HG02763 (cell line): ENCODE measurements around the gene DPH1.
"Not testable (repeated sequence)": the region's sequence is repeated elsewhere in the genome, so short reads cannot be mapped to it uniquely, and the experiment has no call there.

Source experiments
- ATAC-seq: cut with Tn5 transposase; IDR thresholded peaks from one replicate; pipeline ENCODE4 v1.9.1; 2021; ENCODE audit warnings: mild to moderate bottlenecking, moderate library complexity; ENCODE audit not compliant: unreplicated experiment

DPH1 gene

GRCh38 chr17:2029911-2030778 is at the start of gene DPH1:
DPH1 (plus strand) TSS chr17:2030153; CDS start chr17:2030170, 17 bp downstream.
- ATAC-seq = peak; percentile 53

- no peak for ATAC-seq
These were observed 49.2 kb upstream of the DPH1 start for GRCh38 chr17:1980665-1981250.

- ATAC-seq = not testable (repeated sequence)
These were observed 47.1 kb upstream of the DPH1 start for GRCh38 chr17:1982793-1983366.

- no peak for ATAC-seq
These were observed 44.9 kb upstream of the DPH1 start for GRCh38 chr17:1985093-1985492.

- no peak for ATAC-seq
These were observed 44.3 kb upstream of the DPH1 start for GRCh38 chr17:1985686-1986085.

- no peak for ATAC-seq
These were observed 43.0 kb upstream of the DPH1 start for GRCh38 chr17:1986783-1987451.

- no peak for ATAC-seq
These were observed 40.8 kb upstream of the DPH1 start for GRCh38 chr17:1989135-1989534.

GRCh38 chr17:1992541-1992940 is 37.4 kb upstream of the DPH1 start:
- no peak for ATAC-seq

GRCh38 chr17:1994707-1995106 is 35.2 kb upstream of the DPH1 start:
- ATAC-seq = no peak

GRCh38 chr17:1995321-1995892 is 34.5 kb upstream of the DPH1 start:
- no peak for ATAC-seq

- no peak for ATAC-seq
These were observed 33.8 kb upstream of the DPH1 start for GRCh38 chr17:1995907-1996799.

GRCh38 chr17:1996800-1997288 is 33.1 kb upstream of the DPH1 start:
- no peak for ATAC-seq

GRCh38 chr17:1997289-1997926 is 32.5 kb upstream of the DPH1 start:
- no peak for ATAC-seq

- ATAC-seq = no peak
These were observed 31.8 kb upstream of the DPH1 start for GRCh38 chr17:1997927-1998742.

GRCh38 chr17:1999557-2000251 is 30.2 kb upstream of the DPH1 start:
- ATAC-seq = no peak

- no peak for ATAC-seq
These were observed 27.1 kb upstream of the DPH1 start for GRCh38 chr17:2002767-2003329.

- no peak for ATAC-seq
These were observed 26.4 kb upstream of the DPH1 start for GRCh38 chr17:2003525-2003924.
